ENCODE measurements around the gene PPDPF.

PPDPF gene

GRCh38 chr20:63539441-63540370 is 19.1 kb downstream of the PPDPF start:
- TF ChIP-seq CTCF (IDR thresholded peaks at IDR 0.05; ENCODE audit: insufficient read depth, low read depth, low read length, missing control alignments) = no peak
- no peak overlapping the region for H3K4me3 ChIP-seq (ENCODE audit: low read length)
- no peak for DNase-seq (ENCODE audit: low read depth)

- TF ChIP-seq CTCF (IDR thresholded peaks at IDR 0.05; ENCODE audit: insufficient read depth, low read depth, low read length, missing control alignments) = no peak
- no peak overlapping the region for H3K4me3 ChIP-seq (ENCODE audit: low read length)
- DNase-seq (ENCODE audit: low read depth) = no peak
Observed at GRCh38 chr20:63540417-63541186, 20.0 kb downstream of the PPDPF start.

- no peak for DNase-seq (ENCODE audit: low read depth)
- H3K4me3 ChIP-seq (ENCODE audit: low read length) = no peak overlapping the region
- no peak for TF ChIP-seq CTCF (IDR thresholded peaks at IDR 0.05; ENCODE audit: insufficient read depth, low read depth, low read length, missing control alignments)
Observed at GRCh38 chr20:63541371-63541770, 20.8 kb downstream of the PPDPF start.

- no peak for TF ChIP-seq CTCF (IDR thresholded peaks at IDR 0.05; ENCODE audit: insufficient read depth, low read depth, low read length, missing control alignments)
- no peak overlapping the region for H3K4me3 ChIP-seq (ENCODE audit: low read length)
- DNase-seq (ENCODE audit: low read depth) = no peak
Observed at GRCh38 chr20:63542031-63542559, 21.5 kb downstream of the PPDPF start.

GRCh38 chr20:63542696-63543095 is 22.1 kb downstream of the PPDPF start:
- DNase-seq (ENCODE audit: low read depth) = no peak
- no peak for TF ChIP-seq CTCF (IDR thresholded peaks at IDR 0.05; ENCODE audit: insufficient read depth, low read depth, low read length, missing control alignments)

GRCh38 chr20:63543131-63543530 is 22.6 kb downstream of the PPDPF start:
- no peak overlapping the region for H3K4me3 ChIP-seq (ENCODE audit: low read length)
- no peak for DNase-seq (ENCODE audit: low read depth)
- TF ChIP-seq CTCF (IDR thresholded peaks at IDR 0.05; ENCODE audit: insufficient read depth, low read depth, low read length, missing control alignments) = no peak

More at GRCh38 chr20:63542696-63543095, 22.1 kb downstream of the PPDPF start:
- H3K4me3 ChIP-seq (ENCODE audit: low read length) = no peak overlapping the region

Measured in epithelial cell of esophagus (primary cell).